PC-9 (cell line): ENCODE results near the gene CD83.

Source experiments
- CTCF ChIP-seq: fragments of 200-600 bp; sonication (generic); conservative IDR thresholded peaks from 2 replicates; pipeline ENCODE4 v1.6.1; 2017; ENCODE audit warnings: mixed run types, antibody characterized with exemption, mild to moderate bottlenecking, moderate library complexity
- EZH2 ChIP-seq: fragments of 200-600 bp; sonication (generic); IDR thresholded peaks from 2 replicates; pipeline ENCODE4 v1.8.0; 2017; ENCODE audit warnings: antibody characterized with exemption, low read depth

GRCh38 chr6:14153228-14153627, 35.7 kb downstream of the CD83 start:
- TF ChIP-seq CTCF (no peak), EZH2 (no peak)
